Lower lobe of right lung (tissue), 2 donors: ENCODE results near the gene CFDP1. TPM values are rescaled to one million over a fixed set of nuclear protein-coding genes. Genes with fewer than 3 reads are reported as not detected.

ENCODE experiments used
- ATAC-seq, 2 donors: fragments of 200-7000 bp; cut with Tn5 transposase; one replicate each; pipeline ENCODE4 v1.9.1; 2020 to 2022; ENCODE audit warnings: mild to moderate bottlenecking in 2 of 2, moderate library complexity in 2 of 2
- DNase-seq: peaks from one replicate; pipeline ENCODE4 v3.0.0-alpha.2; 2020
- H3K27ac ChIP-seq: fragments of 200-600 bp; one replicate; pipeline ENCODE4 v1.8.0; 2022
- H3K27me3 ChIP-seq: fragments of 200-600 bp; one replicate; pipeline ENCODE4 v1.8.0; 2022; ENCODE audit warnings: low read depth
- H3K36me3 ChIP-seq: fragments of 200-600 bp; one replicate; pipeline ENCODE4 v1.8.0; 2022; ENCODE audit warnings: mild to moderate bottlenecking
- H3K4me1 ChIP-seq: fragments of 200-600 bp; one replicate; pipeline ENCODE4 v1.8.0; 2022
- H3K4me3 ChIP-seq: fragments of 200-600 bp; one replicate; pipeline ENCODE4 v1.8.0; 2022; ENCODE audit warnings: mild to moderate bottlenecking
- H3K9me3 ChIP-seq: fragments of 200-600 bp; one replicate; pipeline ENCODE4 v1.8.0; 2022
- CTCF ChIP-seq: fragments of 200-600 bp; IDR thresholded peaks from one replicate; pipeline ENCODE4 v1.8.0; 2022; ENCODE audit warnings: antibody characterized with exemption, mild to moderate bottlenecking
- intact Hi-C: fragments of 100-400 bp; cut with DNase I; formaldehyde crosslinking; loops from one replicate; pipeline ENCODE4 v1.11.0; 2022
- total RNA-seq: library from RNA; stranded (reverse); fragmentation: NEBNext Ultra II Directional; extraction: Animal tissue kit (Norgen Biotek cat#: 25700); gene quantifications from one replicate; pipeline ENCODE4 v1.2.1, GENCODE V29; 2021
- donor health status: DM: no; HTN: yes; CAD: no; lungs with severe emphysema.

The CFDP1 gene
- total RNA-seq, 1 donor from 2014 or later, result 57.7 TPM

DNA sequence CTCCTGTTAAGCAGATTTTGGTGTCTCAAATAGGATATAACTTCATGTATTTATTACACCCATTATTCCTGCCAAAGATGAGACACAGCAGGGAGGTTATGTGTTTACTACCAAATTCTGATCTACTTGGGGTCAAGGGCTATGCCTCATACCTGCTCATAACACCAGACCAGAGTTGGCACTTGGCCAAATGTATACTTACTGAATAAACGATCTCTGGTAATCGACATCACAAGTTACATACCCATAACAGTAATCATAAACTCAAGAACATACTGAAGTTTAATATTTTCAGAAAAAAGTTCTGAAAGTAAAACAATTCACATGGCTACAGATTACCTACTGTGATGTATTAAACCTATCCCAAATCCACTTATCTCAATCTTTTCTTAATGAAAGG is 28.3 kb upstream of the CFDP1 start:
- Histone ChIP-seq H3K4me1 (peaks cover 18% of the 10 kb centered on the region), H3K9me3 (no peaks in the 10 kb centered on the region), H3K27me3 (no peaks in the 10 kb centered on the region), H3K36me3 (no peaks in the 10 kb centered on the region), H3K27ac (no peak overlapping the region), H3K4me3 (no peak overlapping the region)
- TF ChIP-seq CTCF, result no peak
- intact Hi-C loops, result no loop called here
- DNase-seq (no peak), ATAC-seq (no peak)

- Histone ChIP-seq H3K4me1 (peaks cover 18% of the 10 kb centered on the region), H3K27ac (no peak overlapping the region), H3K9me3 (no peaks in the 10 kb centered on the region), H3K36me3 (no peaks in the 10 kb centered on the region), H3K27me3 (no peaks in the 10 kb centered on the region), H3K4me3 (no peak overlapping the region)
- intact Hi-C loops, result no loop called here
- no peak for TF ChIP-seq CTCF
- DNase-seq (no peak), ATAC-seq (no peak)
Observed at GRCh38 chr16:75460446-75460845, 27.1 kb upstream of the CFDP1 start.

DNA sequence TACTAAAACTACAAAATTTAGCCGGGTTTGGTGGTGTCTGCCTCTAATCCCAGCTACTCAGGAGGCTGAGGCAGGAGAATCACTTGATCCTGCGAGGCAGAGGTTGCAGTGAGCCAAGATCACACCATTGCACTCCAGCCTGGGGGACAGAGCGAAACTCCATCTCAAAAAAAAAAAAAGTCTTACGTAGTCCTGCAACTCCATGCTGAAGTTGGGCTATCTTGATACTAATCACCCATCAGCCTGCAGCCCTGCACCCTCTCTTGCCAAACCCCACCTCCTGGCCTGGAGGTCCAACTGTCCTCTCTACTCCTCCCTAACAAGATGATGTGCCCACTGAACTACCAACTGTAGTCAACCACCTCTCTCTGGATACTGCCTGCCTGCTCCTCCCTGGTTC is 26.4 kb upstream of the CFDP1 start:
- Histone ChIP-seq H3K36me3 (no peaks in the 10 kb centered on the region), H3K27me3 (no peaks in the 10 kb centered on the region), H3K4me1 (peaks cover 18% of the 10 kb centered on the region), H3K4me3 (no peak overlapping the region), H3K9me3 (no peaks in the 10 kb centered on the region), H3K27ac (no peak overlapping the region)
- DNase-seq (no peak), ATAC-seq (no peak)
- intact Hi-C loops, result no loop called here
- no peak for TF ChIP-seq CTCF

DNA sequence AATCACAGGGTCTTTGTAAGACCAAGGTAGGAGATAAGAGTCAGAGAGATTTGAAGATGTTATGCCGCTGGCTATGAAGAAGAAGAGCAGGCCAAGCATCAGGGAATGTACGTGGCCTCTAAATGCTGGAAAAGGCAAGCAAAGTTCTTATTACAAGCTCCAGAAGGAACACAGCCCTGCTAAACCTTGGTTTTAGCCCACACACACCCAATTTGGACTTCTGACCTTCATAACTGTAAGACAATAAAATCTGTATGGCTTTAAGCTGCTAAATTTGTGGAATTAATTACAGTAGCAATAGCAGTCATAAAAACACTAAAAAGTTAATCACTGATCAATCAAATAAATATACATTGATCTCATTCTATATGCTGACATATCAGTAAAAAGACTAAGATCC is 25.1 kb upstream of the CFDP1 start:
- no peaks in the 10 kb centered on the region for H3K36me3 ChIP-seq
- peaks cover 19% of the 10 kb centered on the region for H3K4me1 ChIP-seq
- intact Hi-C loops, result no loop called here
- DNase-seq (no peak), ATAC-seq (no peak)
- H3K27me3 ChIP-seq, result no peaks in the 10 kb centered on the region
- H3K9me3 ChIP-seq, result no peaks in the 10 kb centered on the region
- H3K27ac ChIP-seq, result no peak overlapping the region
- TF ChIP-seq CTCF, result no peak
- no peak overlapping the region for H3K4me3 ChIP-seq

DNA sequence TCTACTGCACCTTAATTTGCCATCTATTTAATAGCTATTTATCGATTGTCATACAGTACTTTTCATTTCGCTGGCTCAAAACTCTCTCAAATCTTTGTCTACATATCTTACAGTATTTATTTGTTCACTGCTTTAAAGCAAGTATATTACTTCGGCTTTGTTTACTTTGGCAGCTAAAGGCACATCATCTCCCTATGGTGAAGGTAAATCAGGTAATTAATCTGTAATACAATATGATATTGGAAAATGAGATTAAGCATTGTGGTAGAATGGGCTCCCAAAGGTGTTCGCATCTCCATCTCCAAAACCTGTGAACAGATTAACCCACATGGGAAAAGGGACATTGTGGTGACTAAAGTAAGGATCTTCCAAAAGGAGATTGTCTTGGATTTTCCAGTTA is 24.7 kb upstream of the CFDP1 start:
- H3K4me1 ChIP-seq, result peaks cover 22% of the 10 kb centered on the region
- no peaks in the 10 kb centered on the region for H3K36me3 ChIP-seq
- no peaks in the 10 kb centered on the region for H3K9me3 ChIP-seq
- H3K27ac ChIP-seq, result no peak overlapping the region
- H3K4me3 ChIP-seq, result no peak overlapping the region
- DNase-seq (no peak), ATAC-seq (no peak)
- no peaks in the 10 kb centered on the region for H3K27me3 ChIP-seq
- intact Hi-C loops, result no loop called here
- TF ChIP-seq CTCF, result no peak

GRCh38 chr16:75457485-75458021 is 24.2 kb upstream of the CFDP1 start:
- H3K27ac ChIP-seq, result no peak overlapping the region
- no peak for TF ChIP-seq CTCF

More at GRCh38 chr16:75457485-75458021, 24.2 kb upstream of the CFDP1 start:
- Histone ChIP-seq H3K27me3 (no peaks in the 10 kb centered on the region), H3K4me1 (peaks cover 22% of the 10 kb centered on the region), H3K9me3 (no peaks in the 10 kb centered on the region), H3K4me3 (no peak overlapping the region), H3K36me3 (no peaks in the 10 kb centered on the region)
- intact Hi-C loops, result no loop called here
- DNase-seq, result no peak
- ATAC-seq, result no peak
